HEK293T (cell line): ENCODE data around the gene AARS2.

ENCODE experiments used
- ARNT ChIP-seq: fragments of 450-650 bp; IDR thresholded peaks from 2 replicates; pipeline ENCODE4 v1.6.1; 2017; ENCODE audit warnings: mild to moderate bottlenecking
- BHLHE40 ChIP-seq: fragments of 450-650 bp; IDR thresholded peaks from 2 replicates; pipeline ENCODE4 v1.6.1; 2016; ENCODE audit warnings: mild to moderate bottlenecking, moderate library complexity, borderline replicate concordance
- FOXA1 ChIP-seq: fragments of 450-650 bp; IDR thresholded peaks from 2 replicates; pipeline ENCODE4 v1.6.1; 2016; ENCODE audit warnings: mild to moderate bottlenecking
- FOXK2 ChIP-seq: fragments of 450-650 bp; IDR thresholded peaks from 2 replicates; pipeline ENCODE4 v1.6.1; 2016; ENCODE audit warnings: mild to moderate bottlenecking
- FOXM1 ChIP-seq: fragments of 450-650 bp; IDR thresholded peaks from 2 replicates; pipeline ENCODE4 v1.6.1; 2017; ENCODE audit warnings: mild to moderate bottlenecking, borderline replicate concordance
- L3MBTL2 ChIP-seq: fragments of 450-650 bp; conservative IDR thresholded peaks from 2 replicates; pipeline ENCODE4 v1.6.1; 2016; ENCODE audit warnings: mild to moderate bottlenecking
- LEF1 ChIP-seq: fragments of 450-650 bp; IDR thresholded peaks from 2 replicates; pipeline ENCODE4 v1.6.1; 2017; ENCODE audit warnings: mild to moderate bottlenecking, borderline replicate concordance
- SP1 ChIP-seq: fragments of 450-650 bp; IDR thresholded peaks from 2 replicates; pipeline ENCODE4 v1.6.1; 2017
- TARDBP ChIP-seq: fragments of 450-650 bp; IDR thresholded peaks from 2 replicates; pipeline ENCODE4 v1.6.1; 2016
- ZNF384 ChIP-seq: fragments of 450-650 bp; IDR thresholded peaks from 2 replicates; pipeline ENCODE4 v1.6.1; 2016
- TF ChIP-seq, protein P1 (sequence below): fragments of 450-650 bp; IDR thresholded peaks from 2 replicates; pipeline ENCODE4 v1.6.1; 2016

DNA sequence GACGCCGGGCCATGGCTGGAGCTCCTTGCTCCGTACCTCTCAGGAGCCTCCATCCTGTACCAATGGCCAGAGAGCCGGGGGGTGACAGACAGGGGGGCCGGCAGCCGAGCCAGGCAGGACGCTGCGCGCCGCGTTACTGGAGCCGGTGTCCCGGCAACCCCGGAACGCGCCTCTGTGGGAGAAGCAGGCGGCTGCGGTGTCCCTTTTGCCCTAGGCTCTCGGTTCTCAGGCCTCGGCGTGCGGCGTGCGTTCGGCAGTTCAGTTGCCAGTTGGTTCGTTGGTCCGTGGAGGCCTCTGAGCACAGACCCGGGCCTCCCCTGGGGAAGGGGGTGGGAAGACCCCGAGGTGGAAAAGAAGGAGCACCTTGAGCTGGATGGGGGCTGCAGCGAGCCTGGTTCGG, 29.3 kb upstream of the AARS2 start, which contains the start of gene SPATS1:
- TF ChIP-seq L3MBTL2, result no peak
- TF ChIP-seq ARNT, result no peak
- no peak for TF ChIP-seq BHLHE40
- TF ChIP-seq TARDBP, result no peak
- TF ChIP-seq, protein P1, sequence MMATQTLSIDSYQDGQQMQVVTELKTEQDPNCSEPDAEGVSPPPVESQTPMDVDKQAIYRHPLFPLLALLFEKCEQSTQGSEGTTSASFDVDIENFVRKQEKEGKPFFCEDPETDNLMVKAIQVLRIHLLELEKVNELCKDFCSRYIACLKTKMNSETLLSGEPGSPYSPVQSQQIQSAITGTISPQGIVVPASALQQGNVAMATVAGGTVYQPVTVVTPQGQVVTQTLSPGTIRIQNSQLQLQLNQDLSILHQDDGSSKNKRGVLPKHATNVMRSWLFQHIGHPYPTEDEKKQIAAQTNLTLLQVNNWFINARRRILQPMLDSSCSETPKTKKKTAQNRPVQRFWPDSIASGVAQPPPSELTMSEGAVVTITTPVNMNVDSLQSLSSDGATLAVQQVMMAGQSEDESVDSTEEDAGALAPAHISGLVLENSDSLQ, result no peak
- TF ChIP-seq FOXK2, result no peak
- TF ChIP-seq FOXM1, result no peak
- TF ChIP-seq FOXA1, result no peak
- no peak for TF ChIP-seq ZNF384
- TF ChIP-seq LEF1, result no peak
- no peak for TF ChIP-seq SP1
